ENCODE results near the gene TEX29. TPM values are rescaled to one million over a fixed set of nuclear protein-coding genes. Genes with fewer than 3 reads are reported as not detected.

Gene TEX29
- total and polyA plus RNA-seq, 9 of the 15 experiments (the other 6 are each of a cell fraction or from before 2014, with no cell fraction given): 0.11 TPM; not detected in 7

DNA sequence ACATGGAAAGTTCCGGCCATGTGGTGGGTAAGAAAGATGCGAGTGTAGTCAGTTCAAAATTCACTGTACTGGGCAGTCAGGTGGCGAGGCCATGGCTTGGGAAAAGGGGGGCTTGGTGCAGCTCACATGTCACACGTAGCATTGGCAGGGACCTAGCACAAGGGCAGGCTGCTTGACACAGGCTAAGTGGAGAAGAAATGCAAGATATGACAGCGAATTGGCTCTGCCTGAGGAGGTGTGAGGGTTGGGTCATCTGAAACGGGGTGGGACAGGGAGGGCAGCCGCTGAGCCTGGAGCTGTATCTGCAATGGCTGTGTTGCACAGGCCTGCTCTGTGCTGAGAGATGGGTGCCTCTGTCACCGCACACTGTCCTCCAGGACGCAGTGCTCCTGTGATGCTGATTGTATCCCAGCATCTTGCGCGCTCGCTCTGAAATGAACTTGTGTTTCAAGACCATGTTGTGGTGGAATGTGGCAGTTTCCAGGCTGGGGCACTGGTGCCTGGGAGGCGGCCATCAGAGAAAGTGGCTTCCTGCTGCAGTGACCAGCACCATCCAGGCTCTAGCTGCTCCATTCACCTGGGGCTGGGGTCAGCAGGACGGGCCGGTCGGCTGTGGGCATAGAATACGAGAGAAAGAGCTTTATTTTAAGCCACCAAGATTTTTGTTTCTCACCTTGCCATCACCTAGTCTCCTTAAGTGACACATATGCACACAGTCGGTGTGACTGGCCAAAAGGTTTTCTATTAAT lies 70.3 kb downstream of the TEX29 start:
- in situ Hi-C loops (cut with MboI): no loop called here
- H3K9me1 ChIP-seq (ENCODE audit: control insufficient read depth, insufficient read depth, low read length): no peaks in the 10 kb centered on the region
- CTCF ChIA-PET (ENCODE audit: low intra/inter-chr PET ratio): interaction anchor here (0.5 kb wide), 1 partner anchor 20 kb away, joined by 3 read pairs; no protein-coding TSS in a partner anchor
- H3K4me3 ChIP-seq: no peak overlapping the region
- WGBS (ENCODE audit: insufficient coverage, low coverage, missing lambda C conversion rate): 2% methylated on average over 14 of the region's 18 CpGs
- no peak overlapping the region for H2AFZ ChIP-seq (ENCODE audit: low read depth, low read length)
- intact Hi-C loops (cut with micrococcal nuclease): no loop called here
- no TSS peak for BruUV-seq (replicated peaks)
- TF ChIP-seq GATAD2A (IDR thresholded peaks at IDR 0.05): no peak
- no peak for TF ChIP-seq L3MBTL2 (IDR thresholded peaks at IDR 0.05)
- TF ChIP-seq ZBTB8A (IDR thresholded peaks at IDR 0.05; ENCODE audit: partially characterized antibody): no peak
- no peak for TF ChIP-seq FOXK2 (conservative IDR thresholded peaks at IDR 0.05 in 1 of 2, IDR thresholded peaks at IDR 0.05 in 1 of 2; ENCODE audit: low read depth in 2 of 2)
- no peak for TF ChIP-seq DMBX1 (CRISPR knock-in tag; IDR thresholded peaks at IDR 0.05; ENCODE audit: borderline replicate concordance)
- no peak for TF ChIP-seq ZNF696 (CRISPR knock-in tag; conservative IDR thresholded peaks at IDR 0.05)
- TF ChIP-seq, protein P1, sequence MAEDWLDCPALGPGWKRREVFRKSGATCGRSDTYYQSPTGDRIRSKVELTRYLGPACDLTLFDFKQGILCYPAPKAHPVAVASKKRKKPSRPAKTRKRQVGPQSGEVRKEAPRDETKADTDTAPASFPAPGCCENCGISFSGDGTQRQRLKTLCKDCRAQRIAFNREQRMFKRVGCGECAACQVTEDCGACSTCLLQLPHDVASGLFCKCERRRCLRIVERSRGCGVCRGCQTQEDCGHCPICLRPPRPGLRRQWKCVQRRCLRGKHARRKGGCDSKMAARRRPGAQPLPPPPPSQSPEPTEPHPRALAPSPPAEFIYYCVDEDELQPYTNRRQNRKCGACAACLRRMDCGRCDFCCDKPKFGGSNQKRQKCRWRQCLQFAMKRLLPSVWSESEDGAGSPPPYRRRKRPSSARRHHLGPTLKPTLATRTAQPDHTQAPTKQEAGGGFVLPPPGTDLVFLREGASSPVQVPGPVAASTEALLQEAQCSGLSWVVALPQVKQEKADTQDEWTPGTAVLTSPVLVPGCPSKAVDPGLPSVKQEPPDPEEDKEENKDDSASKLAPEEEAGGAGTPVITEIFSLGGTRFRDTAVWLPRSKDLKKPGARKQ (CRISPR knock-in tag; IDR thresholded peaks at IDR 0.05): no peak
- TF ChIP-seq ARID2 (IDR thresholded peaks at IDR 0.05): no peak
- no peak for TF ChIP-seq SIRT6 (IDR thresholded peaks at IDR 0.05; ENCODE audit: low read depth, low read length)
- TF ChIP-seq, protein P2, sequence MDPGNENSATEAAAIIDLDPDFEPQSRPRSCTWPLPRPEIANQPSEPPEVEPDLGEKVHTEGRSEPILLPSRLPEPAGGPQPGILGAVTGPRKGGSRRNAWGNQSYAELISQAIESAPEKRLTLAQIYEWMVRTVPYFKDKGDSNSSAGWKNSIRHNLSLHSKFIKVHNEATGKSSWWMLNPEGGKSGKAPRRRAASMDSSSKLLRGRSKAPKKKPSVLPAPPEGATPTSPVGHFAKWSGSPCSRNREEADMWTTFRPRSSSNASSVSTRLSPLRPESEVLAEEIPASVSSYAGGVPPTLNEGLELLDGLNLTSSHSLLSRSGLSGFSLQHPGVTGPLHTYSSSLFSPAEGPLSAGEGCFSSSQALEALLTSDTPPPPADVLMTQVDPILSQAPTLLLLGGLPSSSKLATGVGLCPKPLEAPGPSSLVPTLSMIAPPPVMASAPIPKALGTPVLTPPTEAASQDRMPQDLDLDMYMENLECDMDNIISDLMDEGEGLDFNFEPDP (CRISPR knock-in tag; IDR thresholded peaks at IDR 0.05): no peak
- TF ChIP-seq NCOR1 (IDR thresholded peaks at IDR 0.05): no peak
- TF ChIP-seq MIER1 (IDR thresholded peaks at IDR 0.05; ENCODE audit: low read depth): no peak
- TF ChIP-seq POLR2AphosphoS2 (IDR thresholded peaks at IDR 0.05; ENCODE audit: low read length): no peak
- H3K4me2 ChIP-seq (ENCODE audit: insufficient read depth, low read length): no peak overlapping the region
- H3K9ac ChIP-seq (ENCODE audit: insufficient read depth in 1 of 2, low read depth in 2 of 2, low read length in 2 of 2): no peak overlapping the region
- H3K4me1 ChIP-seq (replicated peaks in 1 of 2; ENCODE audit: control insufficient read depth in 2 of 2, insufficient read depth in 2 of 2, low read length in 2 of 2): no peaks in the 10 kb centered on the region
- H4K20me1 ChIP-seq (replicated peaks; ENCODE audit: control insufficient read depth, insufficient read depth, low read length): no peaks in the 10 kb centered on the region
- no peaks in the 10 kb centered on the region for H3K9me3 ChIP-seq (replicated peaks; ENCODE audit: control insufficient read depth, insufficient read depth, low read depth, low read length)
- H3K79me2 ChIP-seq (ENCODE audit: control insufficient read depth, insufficient read depth, low read length): no peaks in the 10 kb centered on the region
- ATAC-seq (no peak; the same call in 2 of the 3 replicates), FAIRE-seq (no peak), DNase-seq (ENCODE audit: extremely low read depth in 1 of 4, low spot score in 3 of 4) (no peak)
- POLR2A ChIA-PET: interaction anchor here (0.7 kb wide), 1 partner anchor 66 kb away, joined by 4 read pairs; no protein-coding TSS in a partner anchor
- no peaks in the 10 kb centered on the region for H3K36me3 ChIP-seq (ENCODE audit: control insufficient read depth, insufficient read depth, low read length)
- no peak overlapping the region for H3K27ac ChIP-seq (ENCODE audit: extremely low read depth, low read depth, low read length)
- H3K27me3 ChIP-seq (ENCODE audit: control insufficient read depth in 2 of 2, insufficient read depth in 2 of 2, low read length in 2 of 2): peaks cover 5 to 64% of the 10 kb centered on the region in 2 experiments; a peak in 3 of 5 replicates

All from K562 (cell line).